NCI-H2196 (cell line): ENCODE measurements around the gene DENND10.
A peak's percentile ranks its signal among the peaks of the same experiment; 100 is the strongest.
"Not testable (repeated sequence)": the region's sequence is repeated elsewhere in the genome, so short reads cannot be mapped to it uniquely, and the experiment has no call there.

Source experiments
- DNase-seq: peaks from one replicate; lab custom pipeline; 2025; ENCODE audit not compliant: unreplicated experiment; lab: John Stamatoyannopoulos, UW

Gene DENND10

GRCh38 chr10:119103903-119104653, at the start of gene DENND10:
Gene DENND10 (plus strand): TSS chr10:119104113. CDS start chr10:119104143, 30 bp downstream.
- DNase-seq = peak; percentile 42

- no peak for DNase-seq
Observed at GRCh38 chr10:119055472-119055871, 48.4 kb upstream of the DENND10 start.

GRCh38 chr10:119058010-119058409, 45.9 kb upstream of the DENND10 start:
- DNase-seq = no peak

GRCh38 chr10:119059557-119059956, 44.4 kb upstream of the DENND10 start:
- no peak for DNase-seq

GRCh38 chr10:119060107-119060506, 43.8 kb upstream of the DENND10 start:
- no peak for DNase-seq

GRCh38 chr10:119061352-119061751, 42.6 kb upstream of the DENND10 start:
- no peak for DNase-seq

- DNase-seq = no peak
Observed at GRCh38 chr10:119061926-119062325, 42.0 kb upstream of the DENND10 start.

GRCh38 chr10:119070395-119071165, 33.3 kb upstream of the DENND10 start:
- DNase-seq = no peak

- DNase-seq = no peak
Observed at GRCh38 chr10:119073584-119073983, 30.3 kb upstream of the DENND10 start.

- DNase-seq = no peak
Observed at GRCh38 chr10:119078422-119079179, 25.3 kb upstream of the DENND10 start.

- DNase-seq = peak; percentile 2
Observed at GRCh38 chr10:119079599-119080520, 24.1 kb upstream of the DENND10 start.

- peak; percentile 81 for DNase-seq
Observed at GRCh38 chr10:119080521-119081259, 23.2 kb upstream of the DENND10 start, which contains the start of gene EIF3A. Gene EIF3A (minus strand): TSS chr10:119080817. CDS start chr10:119080676, 141 bp downstream.

- DNase-seq = no peak
Observed at GRCh38 chr10:119084896-119085295, 19.0 kb upstream of the DENND10 start.

- no peak for DNase-seq
Observed at GRCh38 chr10:119087271-119087882, 16.5 kb upstream of the DENND10 start.

GRCh38 chr10:119090026-119090795, 13.7 kb upstream of the DENND10 start:
- no peak for DNase-seq

GRCh38 chr10:119090968-119091367, 12.9 kb upstream of the DENND10 start:
- no peak for DNase-seq

GRCh38 chr10:119095640-119096039, 8.3 kb upstream of the DENND10 start:
- no peak for DNase-seq

GRCh38 chr10:119096641-119097415, 7.1 kb upstream of the DENND10 start:
- DNase-seq = not testable (repeated sequence)
